ENCODE data around the gene UBL4B.

Gene UBL4B

DNA sequence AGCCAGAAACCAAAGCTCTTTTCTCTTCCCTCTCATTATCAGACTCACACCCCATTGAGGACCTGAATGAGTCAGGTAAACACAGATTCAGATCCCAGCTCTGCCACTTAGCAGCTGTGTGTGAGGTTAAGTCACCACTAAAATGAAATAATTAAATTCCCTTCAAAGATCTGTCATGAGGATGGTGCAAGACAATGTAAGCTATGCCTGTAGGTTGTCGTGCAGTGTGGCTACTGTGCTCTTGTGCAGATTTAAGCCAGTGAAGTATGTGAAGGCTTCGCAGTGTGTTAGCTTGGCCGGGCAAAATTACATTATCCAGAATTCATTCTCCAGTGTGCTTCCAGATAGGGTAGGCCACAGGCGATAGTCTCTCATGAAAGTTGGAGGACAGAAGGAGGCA lies 13.6 kb downstream of the UBL4B start:
- POLR2A ChIA-PET, result no interaction called here
- DNase-seq, result no peak
- Histone ChIP-seq H3K36me3 (ENCODE audit: control insufficient read depth in 4 of 4, insufficient read depth in 4 of 4, low read length in 3 of 4) (no peaks in the 10 kb centered on the region), H3K4me1 (ENCODE audit: control extremely low read depth in 1 of 4, control insufficient read depth in 4 of 4, insufficient read depth in 4 of 4, low read length in 3 of 4) (peaks cover 0 to 10% (median 2%) of the 10 kb centered on the region in 4 experiments), H3K4me3 (ENCODE audit: control insufficient read depth in 1 of 7, extremely low read depth in 1 of 7, insufficient read depth in 4 of 7, low read depth in 2 of 7, low read length in 6 of 7) (no peak overlapping the region), H3K27me3 (replicated peaks in 2 of 5; ENCODE audit: control insufficient read depth in 4 of 5, insufficient read depth in 5 of 5, low read length in 4 of 5) (peaks cover 0 to 40% (median 9%) of the 10 kb centered on the region in 5 experiments), H3K27ac (ENCODE audit: insufficient read depth in 1 of 2, low read depth in 1 of 2, low read length in 2 of 2, poor library complexity in 1 of 2, severe bottlenecking in 2 of 2) (no peak overlapping the region), H3K9me3 (ENCODE audit: control extremely low read depth in 1 of 5, control insufficient read depth in 4 of 5, insufficient read depth in 2 of 5, low read depth in 1 of 5, low read length in 4 of 5) (peaks cover 0 to 20% (median 4%) of the 10 kb centered on the region in 5 experiments)
- CTCF ChIA-PET, result interaction anchor here (0.7 to 1.1 kb wide), 2 partner anchors 13 to 16 kb away, joined by 3 to 5 read pairs; no protein-coding TSS in a partner anchor
- WGBS (ENCODE audit: insufficient coverage), result no CpG with 5 or more reads among the region's 4 CpGs

DNA sequence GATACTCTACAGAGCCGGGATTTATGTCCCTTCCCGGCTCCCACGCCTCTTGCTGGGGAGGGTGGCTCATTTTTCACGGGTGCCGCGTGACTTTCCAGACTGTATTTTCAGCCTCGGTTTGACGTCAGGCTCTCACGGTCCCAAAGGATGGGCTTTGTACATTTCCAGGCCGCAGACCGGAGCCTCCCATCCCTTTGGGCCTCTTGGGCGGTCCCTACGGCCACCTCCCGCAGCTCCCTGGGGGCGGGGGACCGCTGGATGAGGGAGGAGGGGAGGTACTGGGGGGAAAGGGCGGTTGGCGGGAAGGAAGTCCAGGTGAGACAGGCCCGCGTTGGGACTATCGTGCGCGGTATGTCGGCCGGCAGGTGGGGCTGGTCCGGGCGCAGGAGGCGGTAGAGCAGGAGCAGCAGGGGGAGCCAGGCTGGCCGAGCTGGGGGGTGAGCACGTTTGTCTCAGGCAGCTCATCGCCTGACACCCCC lies 17.9 kb downstream of the UBL4B start:
- peaks cover 0 to 45% (median 24%) of the 10 kb centered on the region in 5 experiments for H3K27me3 ChIP-seq (replicated peaks in 2 of 5; ENCODE audit: control insufficient read depth in 4 of 5, insufficient read depth in 5 of 5, low read length in 4 of 5)
- peaks cover 0 to 10% (median 2%) of the 10 kb centered on the region in 4 experiments for H3K4me1 ChIP-seq (ENCODE audit: control extremely low read depth in 1 of 4, control insufficient read depth in 4 of 4, insufficient read depth in 4 of 4, low read length in 3 of 4)
- ChIA-PET CTCF (no interaction called here), POLR2A (interaction anchor here (0.6 kb wide), 2 partner anchors 21 to 506 kb away, joined by 3 to 6 read pairs; no protein-coding TSS in a partner anchor)
- 7% methylated on average over 24 of the region's 31 CpGs for WGBS (ENCODE audit: insufficient coverage)
- no peaks in the 10 kb centered on the region for H3K36me3 ChIP-seq (ENCODE audit: control insufficient read depth in 4 of 4, insufficient read depth in 4 of 4, low read length in 3 of 4)
- DNase-seq, result peak in 1 of 3 donors; percentile 20
- peaks cover 0 to 15% (median 4%) of the 10 kb centered on the region in 5 experiments for H3K9me3 ChIP-seq (ENCODE audit: control extremely low read depth in 1 of 5, control insufficient read depth in 4 of 5, insufficient read depth in 2 of 5, low read depth in 1 of 5, low read length in 4 of 5)
- no peak overlapping the region for H3K27ac ChIP-seq (ENCODE audit: insufficient read depth in 1 of 2, low read depth in 1 of 2, low read length in 2 of 2, poor library complexity in 1 of 2, severe bottlenecking in 2 of 2)
- no peak overlapping the region for H3K4me3 ChIP-seq (ENCODE audit: control insufficient read depth in 1 of 7, extremely low read depth in 1 of 7, insufficient read depth in 4 of 7, low read depth in 2 of 7, low read length in 6 of 7)

DNA sequence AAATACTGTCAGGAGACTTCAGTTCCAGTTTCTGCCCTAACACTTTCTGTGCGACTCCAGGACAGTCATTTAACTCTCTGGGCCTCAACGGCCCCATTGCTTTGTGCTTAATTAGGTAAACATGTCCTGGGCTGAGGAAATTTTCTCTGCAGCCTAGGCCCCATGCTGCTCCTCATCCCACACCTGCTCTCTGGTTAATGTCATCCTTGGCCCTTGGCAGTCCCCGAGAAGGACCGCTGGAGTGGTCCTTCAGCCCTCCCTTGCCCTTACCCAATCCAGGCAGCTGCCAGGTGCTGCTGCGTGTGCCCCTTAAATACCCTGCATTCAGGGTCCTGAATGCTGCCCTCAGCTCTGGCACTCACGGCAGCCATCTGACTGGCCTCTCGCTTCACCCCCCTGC lies 18.7 kb downstream of the UBL4B start:
- Histone ChIP-seq H3K36me3 (ENCODE audit: control insufficient read depth in 4 of 4, insufficient read depth in 4 of 4, low read length in 3 of 4) (no peaks in the 10 kb centered on the region), H3K27me3 (replicated peaks in 2 of 5; ENCODE audit: control insufficient read depth in 4 of 5, insufficient read depth in 5 of 5, low read length in 4 of 5) (peaks cover 0 to 51% (median 23%) of the 10 kb centered on the region in 5 experiments), H3K4me1 (ENCODE audit: control extremely low read depth in 1 of 4, control insufficient read depth in 4 of 4, insufficient read depth in 4 of 4, low read length in 3 of 4) (peaks cover 0 to 10% (median 2%) of the 10 kb centered on the region in 4 experiments), H3K27ac (ENCODE audit: insufficient read depth in 1 of 2, low read depth in 1 of 2, low read length in 2 of 2, poor library complexity in 1 of 2, severe bottlenecking in 2 of 2) (no peak overlapping the region), H3K4me3 (ENCODE audit: control insufficient read depth in 1 of 7, extremely low read depth in 1 of 7, insufficient read depth in 4 of 7, low read depth in 2 of 7, low read length in 6 of 7) (no peak overlapping the region), H3K9me3 (ENCODE audit: control extremely low read depth in 1 of 5, control insufficient read depth in 4 of 5, insufficient read depth in 2 of 5, low read depth in 1 of 5, low read length in 4 of 5) (peaks cover 0 to 7% (median 4%) of the 10 kb centered on the region in 5 experiments)
- WGBS (ENCODE audit: insufficient coverage), result 96% methylated on average over 4 of the region's 7 CpGs
- DNase-seq, result no peak
- CTCF ChIA-PET, result interaction anchor here (1.2 kb wide), 1 partner anchor 10 kb away, joined by 4 read pairs; no protein-coding TSS in a partner anchor
- POLR2A ChIA-PET, result no interaction called here

DNA sequence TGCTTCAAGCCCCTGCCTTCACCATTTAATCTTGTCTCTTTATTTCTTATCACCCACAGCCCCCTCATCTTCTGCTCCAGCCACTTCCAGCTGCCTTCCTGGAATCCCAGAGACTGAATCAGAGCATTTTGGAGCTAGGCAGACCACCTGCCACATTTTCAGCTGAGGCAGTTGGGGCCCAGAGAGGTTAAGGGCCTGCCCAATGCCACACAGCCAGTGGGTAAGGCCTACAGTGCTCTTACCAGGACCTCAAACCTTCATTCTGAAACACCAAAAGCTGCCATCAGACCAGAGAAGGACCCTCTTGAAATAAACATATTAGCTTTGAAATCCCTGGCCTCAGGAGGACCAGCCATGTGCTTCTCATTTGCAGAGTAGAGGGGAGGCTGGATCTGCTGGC lies 20.4 kb downstream of the UBL4B start:
- ChIA-PET POLR2A (no interaction called here), CTCF (interaction anchor here (0.7 to 2.2 kb wide), 3 partner anchors 8 to 27 kb away, joined by 3 to 11 read pairs (median 3); no protein-coding TSS in a partner anchor)
- Histone ChIP-seq H3K4me1 (ENCODE audit: control extremely low read depth in 1 of 4, control insufficient read depth in 4 of 4, insufficient read depth in 4 of 4, low read length in 3 of 4) (peaks cover 0 to 14% (median 9%) of the 10 kb centered on the region in 4 experiments), H3K9me3 (ENCODE audit: control extremely low read depth in 1 of 5, control insufficient read depth in 4 of 5, insufficient read depth in 2 of 5, low read depth in 1 of 5, low read length in 4 of 5) (no peaks in the 10 kb centered on the region), H3K27me3 (replicated peaks in 2 of 5; ENCODE audit: control insufficient read depth in 4 of 5, insufficient read depth in 5 of 5, low read length in 4 of 5) (peaks cover 0 to 66% (median 24%) of the 10 kb centered on the region in 5 experiments), H3K27ac (ENCODE audit: insufficient read depth in 1 of 2, low read depth in 1 of 2, low read length in 2 of 2, poor library complexity in 1 of 2, severe bottlenecking in 2 of 2) (no peak overlapping the region), H3K36me3 (ENCODE audit: control insufficient read depth in 4 of 4, insufficient read depth in 4 of 4, low read length in 3 of 4) (no peaks in the 10 kb centered on the region), H3K4me3 (ENCODE audit: control insufficient read depth in 1 of 7, extremely low read depth in 1 of 7, insufficient read depth in 4 of 7, low read depth in 2 of 7, low read length in 6 of 7) (no peak overlapping the region)
- no peak for DNase-seq

DNA sequence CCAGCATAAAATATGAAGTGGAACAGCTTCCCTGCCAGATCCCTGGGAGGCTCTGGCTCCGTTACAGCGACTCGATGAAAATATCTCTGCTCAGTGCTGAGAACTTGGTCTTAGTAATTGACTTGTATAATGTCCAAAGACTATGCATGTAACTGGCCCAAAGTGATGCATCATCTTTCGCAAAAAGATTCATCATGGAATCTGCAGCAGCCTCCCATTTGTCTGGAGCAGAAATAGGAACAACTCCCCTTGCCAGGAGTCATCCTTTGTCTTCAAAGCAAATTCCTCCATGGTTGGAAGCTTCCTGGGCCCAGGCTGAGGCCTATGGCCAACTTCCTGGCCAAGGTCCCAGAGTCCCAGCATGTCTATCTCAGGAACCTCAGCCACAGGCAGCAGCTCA lies 21.2 kb downstream of the UBL4B start:
- ChIA-PET POLR2A (no interaction called here), CTCF (interaction anchor here (0.6 to 2.7 kb wide), 4 partner anchors 9 to 29 kb away, joined by 3 to 11 read pairs (median 4); no protein-coding TSS in a partner anchor)
- Histone ChIP-seq H3K36me3 (ENCODE audit: control insufficient read depth in 4 of 4, insufficient read depth in 4 of 4, low read length in 3 of 4) (no peaks in the 10 kb centered on the region), H3K27me3 (replicated peaks in 2 of 5; ENCODE audit: control insufficient read depth in 4 of 5, insufficient read depth in 5 of 5, low read length in 4 of 5) (peaks cover 2 to 66% (median 28%) of the 10 kb centered on the region in 5 experiments), H3K4me3 (ENCODE audit: control insufficient read depth in 1 of 7, extremely low read depth in 1 of 7, insufficient read depth in 4 of 7, low read depth in 2 of 7, low read length in 6 of 7) (no peak overlapping the region), H3K9me3 (ENCODE audit: control extremely low read depth in 1 of 5, control insufficient read depth in 4 of 5, insufficient read depth in 2 of 5, low read depth in 1 of 5, low read length in 4 of 5) (no peaks in the 10 kb centered on the region), H3K27ac (ENCODE audit: insufficient read depth in 1 of 2, low read depth in 1 of 2, low read length in 2 of 2, poor library complexity in 1 of 2, severe bottlenecking in 2 of 2) (no peak overlapping the region), H3K4me1 (ENCODE audit: control extremely low read depth in 1 of 4, control insufficient read depth in 4 of 4, insufficient read depth in 4 of 4, low read length in 3 of 4) (peaks cover 0 to 14% (median 9%) of the 10 kb centered on the region in 4 experiments)
- no peak for DNase-seq
- WGBS (ENCODE audit: insufficient coverage), result 98% methylated on average over 4 of the region's 4 CpGs

GRCh38 chr1:110134050-110134595 lies 21.9 kb downstream of the UBL4B start:
- no peaks in the 10 kb centered on the region for H3K9me3 ChIP-seq (ENCODE audit: control extremely low read depth in 1 of 5, control insufficient read depth in 4 of 5, insufficient read depth in 2 of 5, low read depth in 1 of 5, low read length in 4 of 5)
- WGBS (ENCODE audit: insufficient coverage), result 83% methylated on average over 10 of the region's 11 CpGs
- peaks cover 0 to 14% (median 9%) of the 10 kb centered on the region in 4 experiments for H3K4me1 ChIP-seq (ENCODE audit: control extremely low read depth in 1 of 4, control insufficient read depth in 4 of 4, insufficient read depth in 4 of 4, low read length in 3 of 4)
- POLR2A ChIA-PET, result no interaction called here
- H3K27ac ChIP-seq (ENCODE audit: insufficient read depth in 1 of 2, low read depth in 1 of 2, low read length in 2 of 2, poor library complexity in 1 of 2, severe bottlenecking in 2 of 2), result no peak overlapping the region
- H3K36me3 ChIP-seq (ENCODE audit: control insufficient read depth in 4 of 4, insufficient read depth in 4 of 4, low read length in 3 of 4), result no peaks in the 10 kb centered on the region
- no peak for DNase-seq
- CTCF ChIA-PET, result interaction anchor here (0.6 to 2.7 kb wide), 4 partner anchors 9 to 71 kb away, joined by 3 to 11 read pairs (median 4); no protein-coding TSS in a partner anchor
- H3K4me3 ChIP-seq (ENCODE audit: control insufficient read depth in 1 of 7, extremely low read depth in 1 of 7, insufficient read depth in 4 of 7, low read depth in 2 of 7, low read length in 6 of 7), result no peak overlapping the region
- peaks cover 3 to 60% (median 28%) of the 10 kb centered on the region in 5 experiments for H3K27me3 ChIP-seq (replicated peaks in 2 of 5; ENCODE audit: control insufficient read depth in 4 of 5, insufficient read depth in 5 of 5, low read length in 4 of 5)

- CTCF ChIA-PET, result interaction anchor here (0.9 to 2.7 kb wide), 3 partner anchors 18 to 73 kb away, joined by 3 to 6 read pairs (median 3); no protein-coding TSS in a partner anchor
- Histone ChIP-seq H3K27me3 (replicated peaks in 2 of 5; ENCODE audit: control insufficient read depth in 4 of 5, insufficient read depth in 5 of 5, low read length in 4 of 5) (peaks cover 3 to 49% (median 28%) of the 10 kb centered on the region in 5 experiments), H3K9me3 (ENCODE audit: control extremely low read depth in 1 of 5, control insufficient read depth in 4 of 5, insufficient read depth in 2 of 5, low read depth in 1 of 5, low read length in 4 of 5) (no peaks in the 10 kb centered on the region), H3K4me1 (ENCODE audit: control extremely low read depth in 1 of 4, control insufficient read depth in 4 of 4, insufficient read depth in 4 of 4, low read length in 3 of 4) (peaks cover 0 to 10% (median 7%) of the 10 kb centered on the region in 4 experiments), H3K4me3 (ENCODE audit: control insufficient read depth in 1 of 7, extremely low read depth in 1 of 7, insufficient read depth in 4 of 7, low read depth in 2 of 7, low read length in 6 of 7) (no peak overlapping the region), H3K27ac (ENCODE audit: insufficient read depth in 1 of 2, low read depth in 1 of 2, low read length in 2 of 2, poor library complexity in 1 of 2, severe bottlenecking in 2 of 2) (no peak overlapping the region), H3K36me3 (ENCODE audit: control insufficient read depth in 4 of 4, insufficient read depth in 4 of 4, low read length in 3 of 4) (no peaks in the 10 kb centered on the region)
- no peak for DNase-seq
- 80% methylated on average over 1 of the region's 4 CpGs for WGBS (ENCODE audit: insufficient coverage)
- POLR2A ChIA-PET, result no interaction called here
Measured at GRCh38 chr1:110135246-110135645, 23.0 kb downstream of the UBL4B start.
